Chondrocyte (in vitro differentiated cells): Measurements from ENCODE around the gene MYO7A. TPM values are rescaled to one million over a fixed set of nuclear protein-coding genes. Genes with fewer than 3 reads are reported as not detected.

Source experiments
- DNase-seq: peaks from one replicate; pipeline ENCODE4 v3.0.0; 2021; ENCODE audit warnings: mixed read lengths, low spot score
- H3K27ac Mint-ChIP-seq: one replicate; pipeline ENCODE4 v1.8.0; 2021; ENCODE audit warnings: mild to moderate bottlenecking, moderate library complexity, mixed read lengths; ENCODE audit not compliant: unreplicated experiment
- H3K27me3 Mint-ChIP-seq: 2 replicates; pipeline ENCODE4 v1.8.0; 2021; ENCODE audit warnings: low read depth, mixed read lengths
- H3K36me3 Mint-ChIP-seq: 2 replicates; pipeline ENCODE4 v1.8.0; 2021; ENCODE audit warnings: low read depth, mixed read lengths
- H3K4me1 Mint-ChIP-seq: 2 replicates; pipeline ENCODE4 v1.8.0; 2021; ENCODE audit warnings: low read depth, mild to moderate bottlenecking, mixed read lengths
- H3K4me3 Mint-ChIP-seq: one replicate; pipeline ENCODE4 v1.8.0; 2021; ENCODE audit warnings: mild to moderate bottlenecking, moderate library complexity, mixed read lengths; ENCODE audit not compliant: unreplicated experiment
- H3K9me3 Mint-ChIP-seq: 2 replicates; pipeline ENCODE4 v1.8.0; 2021; ENCODE audit warnings: low read depth, mixed read lengths
- CTCF ChIP-seq: fragments of 200-600 bp; sonication (generic); IDR thresholded peaks from 2 replicates; pipeline ENCODE4 v1.5.0; 2021; ENCODE audit warnings: antibody characterized with exemption, mild to moderate bottlenecking, moderate library complexity
- total RNA-seq: library from RNA; stranded (reverse); gene quantifications from 3 replicates; pipeline ENCODE4 v1.2.1, GENCODE V29; 2021

MYO7A gene
- total RNA-seq, 1 donor from 2014 or later, result not detected

GRCh38 chr11:77259641-77260040 is 131.6 kb downstream of the MYO7A start:
- no peaks in the 10 kb centered on the region for H3K27me3 Mint-ChIP-seq
- peaks cover 8% of the 10 kb centered on the region for H3K4me1 Mint-ChIP-seq
- peaks cover 9% of the 10 kb centered on the region for H3K36me3 Mint-ChIP-seq
- DNase-seq, result no peak
- no peak overlapping the region for H3K4me3 Mint-ChIP-seq
- peaks cover 28% of the 10 kb centered on the region for H3K9me3 Mint-ChIP-seq
- no peak for TF ChIP-seq CTCF
- no peak overlapping the region for H3K27ac Mint-ChIP-seq

- no peak for TF ChIP-seq CTCF
- Mint-ChIP-seq H3K27me3 (no peaks in the 10 kb centered on the region), H3K9me3 (peaks cover 36% of the 10 kb centered on the region), H3K4me1 (peaks cover 10% of the 10 kb centered on the region), H3K4me3 (no peak overlapping the region), H3K27ac (no peak overlapping the region), H3K36me3 (peaks cover 11% of the 10 kb centered on the region)
- DNase-seq, result no peak
These were observed 134.8 kb downstream of the MYO7A start for GRCh38 chr11:77262803-77263202.

Other genes starting within 250 kb of the MYO7A start
- not detected in 3 replicates for gene B3GNT6, start 93.8 kb upstream of the MYO7A start, total RNA-seq
- gene CAPN5, start 61.3 kb upstream of the MYO7A start, total RNA-seq, result 11.9 to 16.7 TPM (median 13.6 TPM) in 3 replicates
- gene OMP, start 25.4 kb upstream of the MYO7A start, total RNA-seq, result not detected in 3 replicates
- gene GDPD4, start 173.4 kb downstream of the MYO7A start, total RNA-seq, result not detected in 3 replicates